HepG2 (cell line): ENCODE measurements around the gene KMT5C. TPM values are rescaled to one million over a fixed set of nuclear protein-coding genes. Genes with fewer than 3 reads are reported as not detected.

Source experiments
- ATAC-seq: fragments of 200-7000 bp; cut with Tn5 transposase; 3 replicates; pipeline ENCODE4 v1.9.1; 2020; ENCODE audit warnings: mild to moderate bottlenecking, moderate library complexity
- BruUV-seq: library from RNA; stranded (reverse); fragments of 400-500 nt; replicated peaks from 2 replicates; lab custom pipeline; 2021; lab: Mats Ljungman, UMichigan
- CTCF ChIA-PET: fragments of 300-600 bp; formaldehyde crosslinking; extraction: SDS; loops from one replicate; lab custom pipeline; 2021; ENCODE audit warnings: low total read pairs, inconsistent platforms, low intra/inter-chr PET ratio; lab: Yijun Ruan, JAX
- POLR2A ChIA-PET: fragments of 350-600 bp; sonication (Branson Sonifier 250); formaldehyde crosslinking; loops from one replicate; lab custom pipeline; 2020; ENCODE audit warnings: antibody characterized with exemption, inconsistent platforms; lab: Yijun Ruan, JAX
- DNase-seq: peaks from one replicate; pipeline ENCODE4 v3.0.0-alpha.2; 2015; ENCODE audit warnings: low spot score
- FAIRE-seq: peaks from 3 replicates; lab custom pipeline; 2011; peaks lifted over from hg19 to GRCh38; lab: Jason Lieb, UNC
- H2AFZ ChIP-seq: one replicate; pipeline ENCODE4 v1.6.1; 2011; ENCODE audit warnings: low read length, inconsistent platforms
- H3K27ac ChIP-seq: fragments of 300-600 bp; 3 replicates; pipeline ENCODE4 v1.8.0; 2011; ENCODE audit warnings: mixed run types, mild to moderate bottlenecking, mixed read lengths, low read length, inconsistent platforms; ENCODE audit not compliant: insufficient read depth; ENCODE audit errors: extremely low read length
- H3K27me3 ChIP-seq, 2 experiments: fragments of 200-600 bp in 1 of 2; 2 replicates in 1 of 2; 3 replicates in 1 of 2; pipeline versions ENCODE4 v1.6.0 to v1.8.0; 2011; ENCODE audit warnings: low read length in 2 of 2, mild to moderate bottlenecking in 2 of 2, moderate library complexity in 2 of 2, inconsistent platforms in 1 of 2; ENCODE audit not compliant: insufficient read depth in 2 of 2, control insufficient read depth in 1 of 2
- H3K36me3 ChIP-seq, 2 experiments: fragments of 200-600 bp in 1 of 2; replicated peaks in 1 of 2; 2 replicates in 1 of 2; 3 replicates in 1 of 2; pipeline versions ENCODE4 v1.5.1 to v1.8.0; 2011; ENCODE audit warnings: low read length in 2 of 2, inconsistent platforms in 1 of 2; ENCODE audit not compliant: insufficient read depth in 2 of 2, control insufficient read depth in 1 of 2
- H3K4me1 ChIP-seq: 2 replicates; pipeline ENCODE4 v1.5.1; 2012; ENCODE audit warnings: low read length, inconsistent platforms; ENCODE audit not compliant: insufficient read depth
- H3K4me2 ChIP-seq: 2 replicates; pipeline ENCODE4 v1.6.0; 2011; ENCODE audit warnings: low read depth, low read length, inconsistent platforms
- H3K4me3 ChIP-seq, 3 experiments: fragments of 200-600 bp in 1 of 3; sonication (generic), shearing (Covaris generic) in 1 of 3; replicated peaks in 1 of 3; 2 replicates each; pipeline ENCODE4 v1.5.1; 2011 to 2016; ENCODE audit warnings: low read length in 3 of 3, inconsistent platforms in 2 of 3, low read depth in 2 of 3, mild to moderate bottlenecking in 2 of 3, control low read depth in 1 of 3, mixed read lengths in 1 of 3; ENCODE audit not compliant: insufficient read depth in 1 of 3
- H3K79me2 ChIP-seq: one replicate; pipeline ENCODE4 v1.6.1; 2011; ENCODE audit warnings: low read length, inconsistent platforms; ENCODE audit not compliant: insufficient read depth
- H3K9ac ChIP-seq: 2 replicates; pipeline ENCODE4 v1.6.0; 2011; ENCODE audit warnings: mild to moderate bottlenecking, low read depth, low read length, inconsistent platforms; ENCODE audit not compliant: insufficient read depth
- H3K9me3 ChIP-seq: 2 replicates; pipeline ENCODE4 v1.5.1; 2012; ENCODE audit warnings: mild to moderate bottlenecking, low read length
- H4K20me1 ChIP-seq: 2 replicates; pipeline ENCODE4 v1.6.0; 2011; ENCODE audit warnings: inconsistent platforms, mild to moderate bottlenecking, low read length, moderate library complexity; ENCODE audit not compliant: insufficient read depth
- EP300 ChIP-seq, 3 experiments: sonication (generic) in 1 of 3; formaldehyde crosslinking in 1 of 3; IDR thresholded peaks; 2 replicates each; pipeline versions ENCODE4 v1.5.1 to v1.6.1; 2011 to 2020; ENCODE audit warnings: low read depth in 2 of 3, low read length in 2 of 3, borderline replicate concordance in 1 of 3, improper control_type of control experiment in 1 of 3, mild to moderate bottlenecking in 1 of 3, missing genetic modification reagents in 1 of 3, moderate library complexity in 1 of 3
- MXD3 ChIP-seq: IDR thresholded peaks from 2 replicates; pipeline ENCODE4 v1.6.1; 2016; ENCODE audit warnings: mild to moderate bottlenecking, missing biosample characterization, missing genetic modification reagents
- NPAS2 ChIP-seq: sonication (generic); formaldehyde crosslinking; IDR thresholded peaks from 2 replicates; pipeline ENCODE4 v1.8.0; 2022; ENCODE audit warnings: mild to moderate bottlenecking, missing genetic modification reagents, borderline replicate concordance
- SALL2 ChIP-seq: sonication (generic); formaldehyde crosslinking; IDR thresholded peaks from 2 replicates; pipeline ENCODE4 v1.8.1; 2023; ENCODE audit warnings: mild to moderate bottlenecking, missing genetic modification reagents, inconsistent platforms
- SNRNP70 ChIP-seq: fragments of 200-400 bp; formaldehyde crosslinking; IDR thresholded peaks from 2 replicates; pipeline ENCODE4 v1.6.1; 2017; ENCODE audit warnings: mild to moderate bottlenecking, low read depth, low read length, moderate library complexity
- SPEN ChIP-seq: sonication (generic); formaldehyde crosslinking; IDR thresholded peaks from 2 replicates; pipeline ENCODE4 v1.5.1; 2020; ENCODE audit warnings: low read depth, mild to moderate bottlenecking, missing genetic modification reagents
- STAG1 ChIP-seq: sonication (generic); formaldehyde crosslinking; IDR thresholded peaks from 2 replicates; pipeline ENCODE4 v1.4.0; 2020; ENCODE audit warnings: missing genetic modification reagents
- ZMAT3 ChIP-seq: sonication (generic); formaldehyde crosslinking; conservative IDR thresholded peaks from 2 replicates; pipeline ENCODE4 v1.7.0; 2021; ENCODE audit warnings: missing genetic modification reagents
- ZNF276 ChIP-seq: sonication (generic); formaldehyde crosslinking; IDR thresholded peaks from 2 replicates; pipeline ENCODE4 v1.4.0; 2020; ENCODE audit warnings: mild to moderate bottlenecking, low read depth, missing genetic modification reagents
- ZNF292 ChIP-seq: sonication (generic); formaldehyde crosslinking; IDR thresholded peaks from 2 replicates; pipeline ENCODE4 v1.8.1; 2022; ENCODE audit warnings: mild to moderate bottlenecking, low read depth, missing genetic modification reagents, borderline replicate concordance
- ZNF3 ChIP-seq: IDR thresholded peaks from 2 replicates; pipeline ENCODE4 v1.7.0; 2017; ENCODE audit warnings: inconsistent platforms
- ZNF331 ChIP-seq: sonication (generic); formaldehyde crosslinking; IDR thresholded peaks from 2 replicates; pipeline ENCODE4 v1.4.0; 2020; ENCODE audit warnings: missing genetic modification reagents
- ZNF451 ChIP-seq: sonication (generic); formaldehyde crosslinking; IDR thresholded peaks from 2 replicates; pipeline ENCODE4 v1.5.0; 2020; ENCODE audit warnings: mild to moderate bottlenecking, missing genetic modification reagents
- ZNF510 ChIP-seq: sonication (generic); formaldehyde crosslinking; IDR thresholded peaks from 2 replicates; pipeline ENCODE4 v1.4.0; 2020; ENCODE audit warnings: low read depth, mild to moderate bottlenecking, missing genetic modification reagents
- ZNF597 ChIP-seq: sonication (generic); formaldehyde crosslinking; IDR thresholded peaks from 2 replicates; pipeline ENCODE4 v1.5.0; 2020; ENCODE audit warnings: missing genetic modification reagents
- ZNF724P ChIP-seq: sonication (generic); formaldehyde crosslinking; IDR thresholded peaks from 2 replicates; pipeline ENCODE4 v1.8.0; 2022; ENCODE audit warnings: missing genetic modification reagents, borderline replicate concordance
- WGBS: methylation state at CpG from one replicate; pipeline ENCODE4 v1.1.6; 2017; ENCODE audit warnings: low lambda C conversion rate; 5-methylcytosine and 5-hydroxymethylcytosine counted together
- in situ Hi-C: cut with HindIII; loops from 2 replicates; pipeline ENCODE4 v1.10.0; 2017; ENCODE audit warnings: low pct_unique_long_range_greater_than_20kb; ENCODE audit not compliant: extremely low pct_ligation_motif_present
- intact Hi-C: fragments of 100-400 bp; cut with micrococcal nuclease; formaldehyde crosslinking; loops from one replicate; pipeline ENCODE4 v1.10.0; 2022; ENCODE audit not compliant: unreplicated experiment
- polyA plus RNA-seq, 8 experiments: library from polyadenylated mRNA; depleted of rRNA in 3 of 8; stranded (reverse) in 7 of 8; unstranded in 1 of 8; fragments of >200 nt; fragmentation: Illumina TruSeq in 4 of 8; extraction: Trizol in 4 of 8; gene quantifications; 2 replicates each; pipeline versions ENCODE4 v1.2.1 to v1.2.3, GENCODE V29; 2011 to 2016; ENCODE audit warnings: low read depth in 4 of 8, missing spikeins in 1 of 8, mixed read lengths in 1 of 8; ENCODE audit not compliant: insufficient read depth in 1 of 8
- total RNA-seq, 5 experiments: library from RNA; depleted of rRNA; stranded (reverse); fragments of >200 nt; fragmentation: Illumina TruSeq; extraction: Trizol; gene quantifications; 2 replicates each; pipeline ENCODE4 v1.2.3, GENCODE V29; 2016; ENCODE audit warnings: low read depth in 1 of 5
- TF ChIP-seq, protein P1 (sequence below): fragments of 450-650 bp; IDR thresholded peaks from 2 replicates; pipeline ENCODE4 v1.6.1; 2016
- TF ChIP-seq, protein P2 (sequence below): sonication (generic); formaldehyde crosslinking; IDR thresholded peaks from 2 replicates; pipeline ENCODE4 v1.4.0; 2020; ENCODE audit warnings: mild to moderate bottlenecking, missing genetic modification reagents

Gene KMT5C
- total and polyA plus RNA-seq, 2 of the 13 experiments (the other 11 are each of a cell fraction or from before 2014, with no cell fraction given): 5.5 to 9.0 TPM

GRCh38 chr19:55350620-55351315, 11.1 kb downstream of the KMT5C start:
- CTCF ChIA-PET: no interaction called here
- FAIRE-seq: no peak

More at GRCh38 chr19:55350620-55351315, 11.1 kb downstream of the KMT5C start:
- H3K27me3 ChIP-seq: peaks cover 7 to 36% of the 10 kb centered on the region in 2 experiments
- peaks cover 19% of the 10 kb centered on the region for H3K4me1 ChIP-seq
- intact Hi-C loops: no loop called here
- no peak overlapping the region for H3K9ac ChIP-seq
- H3K79me2 ChIP-seq: no peaks in the 10 kb centered on the region
- H3K27ac ChIP-seq: no peak overlapping the region
- no peaks in the 10 kb centered on the region for H3K9me3 ChIP-seq
- BruUV-seq: no TSS peak
- no peak overlapping the region for H3K4me2 ChIP-seq
- no peak overlapping the region for H2AFZ ChIP-seq
- H4K20me1 ChIP-seq: 0 out of 2 replicates have a peak, but pooled peaks cover 4% of the 10 kb centered on the region
- TF ChIP-seq SNRNP70 (no peak), ZNF451 (no peak), ZNF597 (no peak), ZNF3 (CRISPR knock-in tag) (no peak), ZNF724P (CRISPR knock-in tag) (no peak), ZNF510 (CRISPR knock-in tag) (no peak), SALL2 (CRISPR knock-in tag) (no peak), ZNF276 (CRISPR knock-in tag) (no peak), ZNF331 (CRISPR knock-in tag) (no peak), ZMAT3 (CRISPR knock-in tag) (no peak), MXD3 (no peak), EP300 (IDR thresholded peaks at IDR 0.05; ENCODE audit: low read depth in 2 of 2, low read length in 2 of 2) (no peak), EP300 (CRISPR knock-in tag; IDR thresholded peaks at IDR 0.05; ENCODE audit: borderline replicate concordance) (no peak), STAG1 (CRISPR knock-in tag) (no peak), NPAS2 (CRISPR knock-in tag) (no peak), ZNF292 (no peak), SPEN (CRISPR knock-in tag) (no peak)
- TF ChIP-seq, protein P1, sequence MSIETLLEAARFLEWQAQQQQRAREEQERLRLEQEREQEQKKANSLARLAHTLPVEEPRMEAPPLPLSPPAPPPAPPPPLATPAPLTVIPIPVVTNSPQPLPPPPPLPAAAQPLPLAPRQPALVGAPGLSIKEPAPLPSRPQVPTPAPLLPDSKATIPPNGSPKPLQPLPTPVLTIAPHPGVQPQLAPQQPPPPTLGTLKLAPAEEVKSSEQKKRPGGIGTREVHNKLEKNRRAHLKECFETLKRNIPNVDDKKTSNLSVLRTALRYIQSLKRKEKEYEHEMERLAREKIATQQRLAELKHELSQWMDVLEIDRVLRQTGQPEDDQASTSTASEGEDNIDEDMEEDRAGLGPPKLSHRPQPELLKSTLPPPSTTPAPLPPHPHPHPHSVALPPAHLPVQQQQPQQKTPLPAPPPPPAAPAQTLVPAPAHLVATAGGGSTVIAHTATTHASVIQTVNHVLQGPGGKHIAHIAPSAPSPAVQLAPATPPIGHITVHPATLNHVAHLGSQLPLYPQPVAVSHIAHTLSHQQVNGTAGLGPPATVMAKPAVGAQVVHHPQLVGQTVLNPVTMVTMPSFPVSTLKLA: no peak
- TF ChIP-seq, protein P2, sequence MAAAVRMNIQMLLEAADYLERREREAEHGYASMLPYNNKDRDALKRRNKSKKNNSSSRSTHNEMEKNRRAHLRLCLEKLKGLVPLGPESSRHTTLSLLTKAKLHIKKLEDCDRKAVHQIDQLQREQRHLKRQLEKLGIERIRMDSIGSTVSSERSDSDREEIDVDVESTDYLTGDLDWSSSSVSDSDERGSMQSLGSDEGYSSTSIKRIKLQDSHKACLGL (CRISPR knock-in tag): no peak
- TF ChIP-seq, all 625 proteins: peak for 0
- WGBS: 50% methylated on average over 8 of the region's 11 CpGs
- no peak for DNase-seq
- H3K4me3 ChIP-seq: no peak overlapping the region
- POLR2A ChIA-PET: interaction anchor here (0.9 kb wide), 1 partner anchor 17 kb away, joined by 3 read pairs; no protein-coding TSS in a partner anchor
- in situ Hi-C loops: no loop called here
- no peaks in the 10 kb centered on the region; a peak in 1 of 5 replicates for H3K36me3 ChIP-seq
- no peak for ATAC-seq
